ENCODE results near the gene HEXB. TPM values are rescaled to one million over a fixed set of nuclear protein-coding genes. Genes with fewer than 3 reads are reported as not detected.

Gene HEXB
- total and polyA plus RNA-seq, 2 of the 13 experiments (the other 11 are each of a cell fraction or from before 2014, with no cell fraction given): 100 to 104 TPM

- TF ChIP-seq SKI (IDR thresholded peaks at IDR 0.05; ENCODE audit: partially characterized antibody): peak; percentile 95
- TF ChIP-seq RFX3 (CRISPR knock-in tag; IDR thresholded peaks at IDR 0.05): no peak
- peak; percentile 30; the same call in 1 of the 2 replicates for TF ChIP-seq HNF1B (CRISPR knock-in tag; IDR thresholded peaks at IDR 0.05)
- TF ChIP-seq SRY (CRISPR knock-in tag; IDR thresholded peaks at IDR 0.05): no peak; the same call in 1 of the 2 replicates
- no peak for TF ChIP-seq ZNF276 (CRISPR knock-in tag; IDR thresholded peaks at IDR 0.05; ENCODE audit: low read depth)
- peak; percentile 99 for TF ChIP-seq AGO2 (optimal IDR thresholded peaks at IDR 0.05; ENCODE audit: low read depth, low read length)
- TF ChIP-seq ZNF589 (CRISPR knock-in tag; conservative IDR thresholded peaks at IDR 0.05): peak; percentile 92; the same call in 1 of the 2 replicates
- no peak for TF ChIP-seq ZNF3 (CRISPR knock-in tag; IDR thresholded peaks at IDR 0.05)
- peak; percentile 53 for TF ChIP-seq HDAC2 (CRISPR knock-in tag; IDR thresholded peaks at IDR 0.05)
- TF ChIP-seq NR2F2 (IDR thresholded peaks at IDR 0.05; ENCODE audit: borderline replicate concordance, low read depth): peak; percentile 52; the same call in 1 of the 2 replicates
- TF ChIP-seq NR3C1 (CRISPR knock-in tag; IDR thresholded peaks at IDR 0.05): no peak
- TF ChIP-seq ZBTB25 (CRISPR knock-in tag; IDR thresholded peaks at IDR 0.05): peak; percentile 57; the same call in 1 of the 2 replicates
- TF ChIP-seq RAD51 (IDR thresholded peaks at IDR 0.05; ENCODE audit: borderline replicate concordance): no peak
- TF ChIP-seq FOXO1 (CRISPR knock-in tag; IDR thresholded peaks at IDR 0.05): peak; percentile 88
- peak; percentile 95 for TF ChIP-seq ERF (CRISPR knock-in tag; IDR thresholded peaks at IDR 0.05)
- 0 out of 2 replicates have a peak, but pooled peaks have one; percentile 64 for TF ChIP-seq NCOA2 (CRISPR knock-in tag; IDR thresholded peaks at IDR 0.05)
- peak; percentile 96 for TF ChIP-seq ZNF788 (CRISPR knock-in tag; IDR thresholded peaks at IDR 0.05; ENCODE audit: borderline replicate concordance)
- TF ChIP-seq ZKSCAN5 (CRISPR knock-in tag; IDR thresholded peaks at IDR 0.05): peak; percentile 82; the same call in 1 of the 2 replicates
- TF ChIP-seq NR2F1 (CRISPR knock-in tag; IDR thresholded peaks at IDR 0.05): no peak
- TF ChIP-seq MTA3 (CRISPR knock-in tag; IDR thresholded peaks at IDR 0.05): no peak
- TF ChIP-seq TCF7L2 (IDR thresholded peaks at IDR 0.05; ENCODE audit: low read depth, low read length): no peak
- TF ChIP-seq IRX3 (CRISPR knock-in tag; IDR thresholded peaks at IDR 0.05; ENCODE audit: borderline replicate concordance, low read depth): peak; percentile 67; the same call in 1 of the 2 replicates
- no peak for TF ChIP-seq ZNF570 (CRISPR knock-in tag; IDR thresholded peaks at IDR 0.05; ENCODE audit: borderline replicate concordance)
- no peak for TF ChIP-seq ZNF260 (CRISPR knock-in tag; IDR thresholded peaks at IDR 0.05; ENCODE audit: borderline replicate concordance, low read depth)
These were observed 44.5 kb upstream of the HEXB start, which contains the start of gene ENC1 (continued) for GRCh38 chr5:74640450-74640953.

All from HepG2 (cell line).